Activated naive CD8-positive, alpha-beta T cell treated with anti-CD3 and anti-CD28 coated beads, Interleukin-2, amount 50 U/mL, for 24 hours (primary cell): ENCODE measurements around the gene MRM1.
A peak's percentile ranks its signal among the peaks of the same experiment; 100 is the strongest.

ENCODE experiments used
- ATAC-seq: fragments of 150-1000 bp; cut with Tn5 transposase; one replicate; pipeline ENCODE4 v1.10.0; 2021
- DNase-seq: peaks from one replicate; pipeline ENCODE4 v3.0.0; 2021
- H3K27ac Mint-ChIP-seq: one replicate; pipeline ENCODE4 v1.8.0; 2021; ENCODE audit warnings: mild to moderate bottlenecking, mixed read lengths
- H3K27me3 Mint-ChIP-seq: one replicate; pipeline ENCODE4 v1.8.0; 2021; ENCODE audit warnings: mixed read lengths
- H3K36me3 Mint-ChIP-seq: one replicate; pipeline ENCODE4 v1.8.0; 2021; ENCODE audit warnings: low read depth, mixed read lengths
- H3K4me1 Mint-ChIP-seq: one replicate; pipeline ENCODE4 v1.8.0; 2021; ENCODE audit warnings: mixed read lengths
- H3K4me3 Mint-ChIP-seq: one replicate; pipeline ENCODE4 v1.8.0; 2021; ENCODE audit warnings: mild to moderate bottlenecking, moderate library complexity, mixed read lengths
- H3K9me3 Mint-ChIP-seq: one replicate; pipeline ENCODE4 v1.8.0; 2021; ENCODE audit warnings: mixed read lengths

Gene MRM1

DNA sequence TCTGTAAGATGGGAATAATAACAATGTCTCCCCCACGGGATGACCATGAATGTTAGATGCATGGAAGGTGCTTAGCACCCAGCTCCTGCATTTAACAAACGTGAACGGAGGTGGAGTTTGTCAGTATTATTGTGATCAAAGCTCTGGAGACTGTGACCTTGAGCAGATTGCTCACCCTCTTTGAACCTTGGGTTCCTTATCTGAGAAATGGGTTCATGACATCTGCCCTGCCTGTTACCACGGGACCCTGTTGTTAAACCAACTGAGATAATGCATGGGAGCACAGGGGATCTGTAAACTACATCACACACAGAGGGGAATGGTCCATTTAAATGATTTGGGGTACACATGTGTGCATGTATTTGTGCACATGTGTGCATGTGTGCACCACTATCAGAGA, 29.6 kb downstream of the MRM1 start:
- DNase-seq (no peak), ATAC-seq (no peak)
- peaks cover 2% of the 10 kb centered on the region for H3K4me1 Mint-ChIP-seq
- no peak overlapping the region for H3K27ac Mint-ChIP-seq
- H3K4me3 Mint-ChIP-seq: no peak overlapping the region
- H3K36me3 Mint-ChIP-seq: no peaks in the 10 kb centered on the region
- H3K9me3 Mint-ChIP-seq: no peaks in the 10 kb centered on the region
- peaks cover 7% of the 10 kb centered on the region for H3K27me3 Mint-ChIP-seq

DNA sequence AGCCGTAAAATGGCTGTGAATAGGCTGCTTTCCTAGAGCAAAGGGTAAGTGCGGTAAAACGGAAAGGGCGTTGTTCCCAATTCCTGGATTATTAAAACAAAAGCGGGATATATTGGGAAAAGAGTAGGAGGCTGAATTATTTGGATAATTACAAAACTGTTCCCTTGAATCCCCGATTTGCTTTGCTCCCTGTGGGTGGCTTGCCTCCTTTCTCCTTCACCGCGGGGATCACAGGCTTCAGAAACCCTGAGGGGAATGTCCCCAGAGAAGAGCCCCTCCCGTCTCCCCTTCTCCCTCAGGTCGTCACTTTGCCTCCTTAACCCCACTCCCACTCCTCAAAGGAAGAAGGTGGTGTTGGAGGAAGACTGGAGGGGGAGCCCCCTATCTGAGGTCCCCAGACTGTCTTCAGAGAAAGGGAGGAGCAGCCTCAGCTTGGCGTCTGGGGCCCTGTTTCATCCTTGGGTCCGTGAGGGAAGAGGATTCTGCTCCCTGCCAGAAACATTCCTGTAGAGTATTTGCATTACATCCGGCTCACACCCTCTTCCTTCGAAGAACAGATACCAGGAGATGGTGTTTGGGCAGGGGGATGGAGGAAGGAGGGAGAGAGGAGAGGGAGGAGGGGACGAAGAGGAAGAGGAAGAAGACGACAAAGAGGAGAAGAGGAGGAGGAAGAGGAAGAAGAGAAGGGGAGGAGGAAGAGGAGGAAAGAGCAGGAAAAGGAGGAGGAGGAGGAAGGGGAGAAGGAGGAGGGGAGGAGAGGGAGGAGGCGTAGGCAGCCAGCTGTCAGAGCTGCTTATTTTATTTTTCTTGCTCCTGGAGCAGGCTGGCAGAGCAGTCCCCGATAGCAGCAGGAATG, 31.8 kb downstream of the MRM1 start:
- H3K27ac Mint-ChIP-seq: no peak overlapping the region
- H3K4me1 Mint-ChIP-seq: peaks cover 2% of the 10 kb centered on the region
- H3K36me3 Mint-ChIP-seq: no peaks in the 10 kb centered on the region
- no peaks in the 10 kb centered on the region for H3K9me3 Mint-ChIP-seq
- H3K27me3 Mint-ChIP-seq: peaks cover 8% of the 10 kb centered on the region
- H3K4me3 Mint-ChIP-seq: no peak overlapping the region
- DNase-seq (no peak), ATAC-seq (no peak)

DNA sequence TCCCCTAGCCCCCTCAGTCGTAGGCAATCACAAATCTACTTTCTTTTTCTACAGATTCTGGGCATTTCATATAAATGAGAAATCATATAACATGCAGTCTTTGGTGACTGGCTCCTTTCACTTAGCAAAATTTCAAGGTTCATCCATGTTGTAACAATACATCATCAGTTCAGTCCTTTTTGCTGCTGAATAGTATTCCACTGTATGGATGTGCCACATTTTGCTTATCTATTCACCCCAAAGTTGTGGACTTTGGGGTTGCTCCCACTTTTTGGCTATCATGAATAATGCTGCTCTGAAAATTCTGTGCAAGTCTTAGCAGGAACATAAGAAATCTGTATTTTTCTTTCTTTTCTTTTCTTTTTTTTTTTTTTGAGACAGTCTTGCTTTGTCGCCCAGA, 39.0 kb downstream of the MRM1 start:
- H3K36me3 Mint-ChIP-seq: no peaks in the 10 kb centered on the region

DNA sequence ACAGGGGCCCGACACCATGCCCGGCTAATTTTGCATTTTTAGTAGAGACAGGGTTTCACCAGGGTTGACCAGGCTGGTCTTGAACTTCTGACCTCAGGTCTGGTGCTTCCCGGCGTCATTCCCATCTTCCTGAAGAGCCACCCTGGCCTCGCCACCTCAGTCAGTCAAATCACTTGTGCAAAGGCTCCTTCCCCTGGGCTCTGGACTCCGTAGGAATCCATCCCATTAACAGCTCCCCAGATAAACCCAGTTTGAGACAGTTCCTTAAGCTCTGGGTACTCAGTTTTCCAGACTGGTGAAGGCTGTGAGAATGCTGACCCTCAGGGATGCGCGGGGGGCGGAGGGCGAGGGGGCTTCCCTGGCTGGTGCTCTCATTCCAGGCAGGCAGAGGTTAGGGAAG, 39.5 kb downstream of the MRM1 start:
- Mint-ChIP-seq H3K9me3 (no peaks in the 10 kb centered on the region), H3K4me3 (no peak overlapping the region), H3K36me3 (no peaks in the 10 kb centered on the region), H3K4me1 (peaks cover 13% of the 10 kb centered on the region), H3K27ac (no peak overlapping the region), H3K27me3 (peaks cover 65% of the 10 kb centered on the region)
- no peak for ATAC-seq
- no peak for DNase-seq

More for the DNA sequence above, 39.0 kb downstream of the MRM1 start:
- no peak for ATAC-seq
- peaks cover 13% of the 10 kb centered on the region for H3K4me1 Mint-ChIP-seq
- peaks cover 64% of the 10 kb centered on the region for H3K27me3 Mint-ChIP-seq
- H3K27ac Mint-ChIP-seq: no peak overlapping the region
- H3K9me3 Mint-ChIP-seq: no peaks in the 10 kb centered on the region
- DNase-seq: no peak
- H3K4me3 Mint-ChIP-seq: no peak overlapping the region

DNA sequence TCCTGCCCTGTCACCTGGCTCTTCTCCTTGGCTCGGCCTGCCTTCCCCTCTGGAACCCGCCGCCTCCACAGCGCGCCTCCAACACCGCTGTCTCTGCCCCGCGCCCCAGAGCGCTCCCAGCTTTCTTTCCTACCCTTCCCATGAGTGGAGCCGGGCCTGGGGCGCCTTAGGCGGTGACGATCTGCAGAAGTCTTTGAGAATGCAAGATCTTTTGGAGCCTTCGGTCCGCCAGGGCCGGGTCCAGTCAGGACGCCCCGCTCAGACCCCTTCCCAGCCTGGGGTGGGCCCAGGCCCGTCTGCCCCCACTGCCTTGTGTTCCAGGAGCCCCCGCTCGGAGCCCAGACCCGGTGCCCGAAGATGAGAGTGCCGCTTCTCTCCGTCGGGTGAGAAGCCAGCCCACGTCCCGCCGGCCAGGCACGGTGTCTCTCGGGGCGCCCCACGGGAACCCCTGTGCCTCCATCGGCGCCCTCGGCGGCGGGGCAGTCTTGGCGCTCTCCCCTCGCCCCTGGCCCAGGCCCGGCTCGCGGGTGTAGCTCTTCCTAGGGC, 40.0 kb downstream of the MRM1 start:
- DNase-seq (no peak), ATAC-seq (no peak)
- Mint-ChIP-seq H3K36me3 (no peaks in the 10 kb centered on the region), H3K9me3 (no peaks in the 10 kb centered on the region), H3K27me3 (peaks cover 71% of the 10 kb centered on the region), H3K4me3 (peak overlapping the region; percentile 72), H3K27ac (no peak overlapping the region), H3K4me1 (peaks cover 13% of the 10 kb centered on the region)

DNA sequence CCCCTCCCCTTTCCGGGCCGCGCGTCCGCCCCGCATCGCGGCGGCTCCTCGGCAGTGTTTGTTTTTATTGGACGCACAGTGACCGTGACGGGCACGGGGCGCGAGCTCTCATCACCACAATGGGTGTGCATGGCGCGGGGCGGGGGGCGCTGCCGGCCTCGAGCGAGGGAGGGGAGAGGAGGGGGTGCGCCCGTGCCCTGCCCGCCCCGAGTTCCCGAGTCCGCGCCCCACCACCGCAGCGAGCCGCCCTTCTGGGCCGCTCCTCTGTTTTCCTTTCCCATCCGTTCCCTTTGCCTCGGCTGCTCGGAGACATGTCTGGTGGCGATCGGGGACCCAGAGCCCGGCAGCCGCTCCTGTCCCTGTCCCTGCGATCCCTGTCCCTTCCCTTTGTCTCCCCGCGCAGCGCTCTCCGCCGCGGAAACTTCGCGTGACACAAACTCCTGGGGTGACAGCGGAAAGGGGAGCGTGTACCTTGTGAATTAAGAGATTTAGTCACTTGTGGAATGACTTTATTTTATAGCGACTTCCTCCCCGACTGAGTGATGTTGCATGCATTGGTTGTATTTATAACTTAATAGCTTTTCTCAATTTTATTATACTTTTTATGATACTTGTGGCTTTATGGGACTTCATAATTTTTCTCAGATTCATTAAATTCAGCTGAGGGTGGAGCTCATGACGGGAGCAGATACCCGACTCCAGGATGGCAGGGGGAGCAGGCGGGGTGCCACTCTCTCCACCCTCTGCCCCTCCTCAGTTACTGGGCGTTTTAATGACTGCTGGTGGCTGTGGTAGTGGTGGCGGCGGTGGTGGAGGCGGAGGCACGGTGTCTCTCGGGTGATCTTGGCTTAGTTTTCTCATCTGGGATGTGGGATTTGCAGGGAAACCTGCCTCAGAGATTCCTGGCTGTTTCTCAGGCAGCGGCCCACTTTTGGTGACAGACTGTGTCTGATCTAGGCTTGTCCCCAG, 40.8 kb downstream of the MRM1 start:
- Mint-ChIP-seq H3K4me3 (peak overlapping the region; percentile 72), H3K27me3 (peaks cover 76% of the 10 kb centered on the region), H3K9me3 (no peaks in the 10 kb centered on the region), H3K36me3 (no peaks in the 10 kb centered on the region), H3K4me1 (peaks cover 13% of the 10 kb centered on the region), H3K27ac (no peak overlapping the region)
- DNase-seq (no peak), ATAC-seq (no peak)

DNA sequence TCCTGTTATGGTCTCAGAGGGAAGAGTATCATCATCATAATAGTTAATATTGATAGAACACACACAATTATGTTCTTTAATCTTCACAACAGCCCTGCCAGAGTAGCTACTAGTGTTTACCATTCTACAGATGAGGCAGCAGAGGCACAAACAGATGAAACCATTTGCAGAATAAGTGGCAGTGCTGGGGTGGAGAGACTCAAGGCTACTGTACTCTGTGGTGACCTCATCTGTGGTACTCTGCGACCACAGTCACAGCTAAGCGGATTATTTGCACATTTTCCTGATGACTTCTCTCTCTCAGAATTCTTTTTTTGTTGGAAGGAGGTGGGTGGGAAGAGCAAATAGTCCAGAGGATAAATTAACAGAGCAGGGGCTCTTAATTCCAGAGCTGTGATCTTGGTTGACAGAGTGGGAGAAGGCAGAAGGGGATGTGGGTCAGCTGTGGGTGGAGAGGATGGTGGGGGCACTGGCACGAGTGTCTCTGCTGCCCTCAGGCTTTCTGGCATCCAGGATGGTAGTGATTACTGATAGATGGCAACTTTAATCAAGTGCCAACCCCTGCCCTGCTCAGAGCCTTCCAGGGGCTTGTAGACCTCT, 41.8 kb downstream of the MRM1 start:
- peaks cover 13% of the 10 kb centered on the region for H3K4me1 Mint-ChIP-seq
- DNase-seq (no peak), ATAC-seq (no peak)
- no peak overlapping the region for H3K27ac Mint-ChIP-seq
- no peaks in the 10 kb centered on the region for H3K9me3 Mint-ChIP-seq
- no peak overlapping the region for H3K4me3 Mint-ChIP-seq
- peaks cover 75% of the 10 kb centered on the region for H3K27me3 Mint-ChIP-seq
- no peaks in the 10 kb centered on the region for H3K36me3 Mint-ChIP-seq

DNA sequence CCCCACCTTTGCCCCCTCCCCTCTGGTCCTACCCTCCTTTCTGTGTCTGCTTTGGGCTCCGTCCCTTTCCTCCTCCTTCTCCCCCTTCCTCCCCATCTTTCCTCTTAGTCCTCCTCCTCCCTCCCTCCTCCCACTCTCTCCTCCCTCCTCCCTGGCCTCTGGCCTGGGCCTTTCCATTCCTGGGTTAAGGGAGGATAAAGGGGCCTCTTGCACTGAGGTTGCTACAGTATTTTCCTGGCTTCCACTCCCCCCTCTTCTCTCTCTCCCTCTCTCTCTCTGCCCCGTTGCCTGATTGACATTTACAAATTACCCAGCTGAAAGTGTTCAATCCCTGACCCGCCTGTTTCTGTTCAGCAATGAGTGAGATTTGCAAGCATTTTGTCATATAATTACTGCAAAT, 44.0 kb downstream of the MRM1 start:
- ATAC-seq: no peak
- H3K4me3 Mint-ChIP-seq: no peak overlapping the region
- no peaks in the 10 kb centered on the region for H3K36me3 Mint-ChIP-seq
- H3K27me3 Mint-ChIP-seq: peaks cover 61% of the 10 kb centered on the region
- H3K9me3 Mint-ChIP-seq: no peaks in the 10 kb centered on the region
- H3K4me1 Mint-ChIP-seq: peaks cover 13% of the 10 kb centered on the region
- DNase-seq: no peak
- no peak overlapping the region for H3K27ac Mint-ChIP-seq

DNA sequence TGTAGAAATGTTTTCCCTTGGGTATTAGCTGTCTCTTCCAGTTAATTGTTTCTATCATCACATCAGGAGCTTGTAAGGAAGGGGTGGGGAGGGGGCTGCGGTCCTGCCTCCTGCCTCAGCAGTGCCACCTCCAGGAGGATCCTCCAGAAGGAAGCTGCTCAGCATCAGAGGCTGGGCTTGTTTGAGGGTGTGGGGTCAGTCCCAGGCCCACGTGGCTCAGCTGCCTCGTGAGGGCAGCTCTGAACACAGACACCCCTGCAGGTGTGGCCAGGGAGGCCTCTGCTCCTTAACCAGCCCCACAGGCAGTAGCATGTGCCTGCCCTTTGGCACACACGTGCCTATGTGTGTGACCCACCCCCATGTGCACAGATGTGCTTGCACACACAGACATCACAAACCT, 46.3 kb downstream of the MRM1 start:
- Mint-ChIP-seq H3K4me3 (no peak overlapping the region), H3K36me3 (no peaks in the 10 kb centered on the region), H3K27ac (no peak overlapping the region), H3K27me3 (peaks cover 42% of the 10 kb centered on the region), H3K4me1 (peaks cover 6% of the 10 kb centered on the region), H3K9me3 (no peaks in the 10 kb centered on the region)
- DNase-seq: no peak
- ATAC-seq: no peak

DNA sequence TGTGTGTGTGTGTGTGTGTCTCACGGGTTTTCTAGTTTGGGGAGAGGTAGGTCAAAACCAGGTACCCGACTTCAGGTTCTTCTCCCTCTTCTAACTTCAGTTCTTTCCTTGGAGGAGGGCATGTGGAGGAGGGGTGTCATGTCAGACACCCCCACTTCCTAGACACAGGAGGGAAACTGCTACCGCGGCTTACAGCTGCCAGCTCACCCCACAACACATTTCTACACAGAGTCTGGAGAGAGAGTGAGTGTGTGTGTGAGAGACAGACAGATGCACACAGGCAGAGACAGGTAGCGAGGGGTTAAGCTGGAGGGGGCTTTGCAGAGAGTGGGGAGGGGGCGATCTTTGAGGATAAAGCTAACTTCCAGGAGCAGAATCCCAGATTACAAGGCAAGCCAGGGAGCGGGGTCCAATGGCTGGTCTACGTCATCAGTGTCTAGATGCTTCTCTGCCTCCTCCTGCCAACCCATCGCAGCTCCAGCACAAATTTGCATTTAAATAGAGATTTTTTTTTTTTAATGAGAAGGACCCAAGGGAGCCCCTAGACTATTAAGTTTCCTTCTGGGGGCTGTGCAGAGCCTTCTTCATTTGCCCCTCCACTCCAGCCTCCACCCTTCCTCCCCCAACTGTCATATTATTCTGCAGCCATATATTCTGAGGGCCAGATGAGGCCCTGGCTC, 48.9 kb downstream of the MRM1 start:
- Mint-ChIP-seq H3K4me1 (no peaks in the 10 kb centered on the region), H3K36me3 (no peaks in the 10 kb centered on the region), H3K9me3 (no peaks in the 10 kb centered on the region), H3K4me3 (no peak overlapping the region), H3K27ac (no peak overlapping the region), H3K27me3 (peaks cover 30% of the 10 kb centered on the region)
- ATAC-seq: no peak
- DNase-seq: no peak

DNA sequence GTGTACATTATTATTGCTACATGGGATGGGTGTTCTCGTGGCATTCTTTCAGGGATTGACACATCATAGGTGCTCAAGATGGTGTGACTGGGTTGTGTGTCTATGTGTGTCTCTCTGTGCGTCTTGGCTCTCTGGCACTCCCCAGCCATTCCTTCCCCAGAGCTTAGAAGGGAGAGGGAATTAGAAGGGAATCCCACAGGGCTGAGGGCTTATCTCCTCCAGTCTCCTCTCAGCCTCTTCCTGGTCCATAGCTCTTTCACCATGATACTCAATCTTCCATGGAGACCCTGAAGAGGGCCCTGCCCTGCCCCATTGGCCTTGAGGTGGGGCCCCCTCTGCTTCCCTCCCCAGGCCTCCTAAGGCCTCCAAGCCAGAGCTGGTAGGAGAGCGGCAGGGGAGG, 52.0 kb downstream of the MRM1 start:
- Mint-ChIP-seq H3K4me1 (peaks cover 5% of the 10 kb centered on the region), H3K27me3 (peaks cover 36% of the 10 kb centered on the region), H3K36me3 (no peaks in the 10 kb centered on the region), H3K4me3 (no peak overlapping the region), H3K9me3 (no peaks in the 10 kb centered on the region), H3K27ac (no peak overlapping the region)
- ATAC-seq: no peak
- DNase-seq: no peak

DNA sequence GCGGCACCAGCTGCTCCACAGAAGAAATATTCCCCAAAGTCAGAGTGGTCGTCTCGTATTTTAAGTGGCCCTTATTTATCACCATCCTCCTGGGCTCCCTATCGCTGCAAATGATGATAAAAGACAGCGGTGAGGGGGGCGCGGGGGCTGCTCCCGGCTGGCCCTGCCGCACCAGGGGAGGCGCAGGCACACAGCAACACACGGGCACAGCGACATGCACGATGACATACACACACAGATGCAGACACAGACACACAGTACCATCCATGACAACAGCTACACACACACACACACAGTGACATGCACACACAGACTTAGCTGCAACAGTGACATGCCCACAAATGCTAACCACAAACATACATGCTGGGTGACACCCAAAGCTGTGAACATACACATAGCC, 52.5 kb downstream of the MRM1 start:
- Mint-ChIP-seq H3K27me3 (peaks cover 38% of the 10 kb centered on the region), H3K4me1 (peaks cover 5% of the 10 kb centered on the region), H3K27ac (no peak overlapping the region), H3K4me3 (no peak overlapping the region), H3K9me3 (no peaks in the 10 kb centered on the region), H3K36me3 (no peaks in the 10 kb centered on the region)
- ATAC-seq (no peak), DNase-seq (no peak)

DNA sequence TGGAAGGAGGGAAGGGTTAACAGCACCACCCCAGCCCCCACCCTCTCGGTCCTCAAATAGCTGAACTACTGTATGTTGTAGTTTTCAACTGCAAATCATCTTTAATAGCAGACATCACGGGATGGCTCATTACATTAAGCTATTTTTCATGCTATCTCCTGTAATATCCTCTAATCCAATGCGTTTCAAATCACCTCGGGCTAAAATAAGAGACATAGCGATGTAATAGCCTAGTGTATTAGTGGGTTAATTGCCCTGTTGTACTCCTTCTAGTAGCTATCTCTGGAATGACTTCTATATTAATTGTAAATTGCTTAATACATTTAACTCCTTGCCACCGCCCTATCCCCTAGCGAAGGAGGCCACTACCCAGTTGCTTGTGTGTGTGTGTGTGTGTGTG, 54.3 kb downstream of the MRM1 start:
- ATAC-seq (no peak), DNase-seq (no peak)
- Mint-ChIP-seq H3K36me3 (no peaks in the 10 kb centered on the region), H3K4me3 (no peak overlapping the region), H3K27ac (no peak overlapping the region), H3K9me3 (no peaks in the 10 kb centered on the region), H3K27me3 (peaks cover 37% of the 10 kb centered on the region), H3K4me1 (peaks cover 5% of the 10 kb centered on the region)

DNA sequence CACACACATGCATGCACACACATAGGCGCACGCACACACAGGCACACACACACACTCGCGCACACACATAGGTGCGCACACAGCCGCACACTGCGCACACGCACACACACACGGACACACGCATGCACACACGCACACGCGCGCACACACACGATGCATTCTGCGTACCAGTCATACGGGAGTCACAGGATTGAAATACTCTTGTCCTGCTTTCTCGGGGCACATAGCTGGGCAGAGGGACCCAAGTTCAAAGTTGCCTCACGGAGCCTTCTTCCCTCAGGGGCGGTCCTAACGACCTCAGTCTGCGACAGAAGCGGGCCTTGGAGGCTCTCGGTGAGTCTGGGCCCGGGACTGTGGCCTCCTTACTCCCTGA, 56.0 kb downstream of the MRM1 start:
- H3K36me3 Mint-ChIP-seq: no peaks in the 10 kb centered on the region
- H3K9me3 Mint-ChIP-seq: no peaks in the 10 kb centered on the region
- DNase-seq (no peak), ATAC-seq (no peak)
- H3K27me3 Mint-ChIP-seq: peaks cover 35% of the 10 kb centered on the region
- peaks cover 5% of the 10 kb centered on the region for H3K4me1 Mint-ChIP-seq
- H3K4me3 Mint-ChIP-seq: peak overlapping the region; percentile 28
- no peak overlapping the region for H3K27ac Mint-ChIP-seq
